ENCODE measurements around the gene RNF135.

DNA sequence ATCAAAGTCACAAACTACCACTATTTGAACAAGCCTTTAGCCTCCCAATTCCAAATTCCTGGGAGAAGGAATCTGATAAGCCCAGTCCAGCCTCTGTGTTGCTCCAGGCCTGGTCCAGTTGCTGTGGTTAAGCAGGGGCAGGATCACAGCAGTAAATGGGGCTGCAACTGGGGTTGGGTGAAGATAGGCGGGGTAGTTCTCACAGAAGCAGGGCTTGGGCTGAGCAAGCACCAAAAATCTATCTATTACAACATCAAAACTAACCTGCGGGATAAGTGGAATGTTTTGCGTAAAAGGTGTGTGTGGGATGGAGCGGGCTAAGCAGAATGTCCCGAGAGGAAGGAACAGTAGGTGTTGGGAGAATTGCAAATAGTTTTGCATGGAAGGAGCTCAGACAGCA lies 23.0 kb upstream of the RNF135 start:
- TF ChIP-seq, protein P1, sequence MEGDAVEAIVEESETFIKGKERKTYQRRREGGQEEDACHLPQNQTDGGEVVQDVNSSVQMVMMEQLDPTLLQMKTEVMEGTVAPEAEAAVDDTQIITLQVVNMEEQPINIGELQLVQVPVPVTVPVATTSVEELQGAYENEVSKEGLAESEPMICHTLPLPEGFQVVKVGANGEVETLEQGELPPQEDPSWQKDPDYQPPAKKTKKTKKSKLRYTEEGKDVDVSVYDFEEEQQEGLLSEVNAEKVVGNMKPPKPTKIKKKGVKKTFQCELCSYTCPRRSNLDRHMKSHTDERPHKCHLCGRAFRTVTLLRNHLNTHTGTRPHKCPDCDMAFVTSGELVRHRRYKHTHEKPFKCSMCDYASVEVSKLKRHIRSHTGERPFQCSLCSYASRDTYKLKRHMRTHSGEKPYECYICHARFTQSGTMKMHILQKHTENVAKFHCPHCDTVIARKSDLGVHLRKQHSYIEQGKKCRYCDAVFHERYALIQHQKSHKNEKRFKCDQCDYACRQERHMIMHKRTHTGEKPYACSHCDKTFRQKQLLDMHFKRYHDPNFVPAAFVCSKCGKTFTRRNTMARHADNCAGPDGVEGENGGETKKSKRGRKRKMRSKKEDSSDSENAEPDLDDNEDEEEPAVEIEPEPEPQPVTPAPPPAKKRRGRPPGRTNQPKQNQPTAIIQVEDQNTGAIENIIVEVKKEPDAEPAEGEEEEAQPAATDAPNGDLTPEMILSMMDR (IDR thresholded peaks at IDR 0.05), result no peak
- TF ChIP-seq POLR2A (IDR thresholded peaks at IDR 0.05), result no peak
